H1 (cell line): ENCODE data around the gene TMEM54. TPM values are rescaled to one million over a fixed set of nuclear protein-coding genes. Genes with fewer than 3 reads are reported as not detected.
A peak's percentile ranks its signal among the peaks of the same experiment; 100 is the strongest.

ENCODE experiments used
- CTCF ChIA-PET: fragments of 300-600 bp; sonication (Branson Sonifier 250); formaldehyde crosslinking; loops from one replicate; lab custom pipeline; 2021; ENCODE audit not compliant: partially characterized antibody; lab: Charles Lee
- POLR2A ChIA-PET: fragments of 300-600 bp; sonication (Branson Sonifier 250); formaldehyde crosslinking; loops from one replicate; lab custom pipeline; 2021; ENCODE audit warnings: inconsistent platforms; ENCODE audit not compliant: partially characterized antibody; lab: Charles Lee
- DNase-seq, 2 experiments: peaks; one replicate each; pipeline versions ENCODE4 v3.0.0 to v3.0.0-alpha.2; 2010 to 2022; ENCODE audit warnings: low spot score in 2 of 2, low read depth in 1 of 2, mixed read lengths in 1 of 2
- FAIRE-seq: peaks from 2 replicates; lab custom pipeline; 2011; peaks lifted over from hg19 to GRCh38; lab: Jason Lieb, UNC
- H2AFZ ChIP-seq: 2 replicates; pipeline ENCODE4 v1.8.1; 2012; ENCODE audit warnings: low read length, inconsistent platforms
- H2AK5ac ChIP-seq: 2 replicates; pipeline ENCODE4 v1.6.1; 2013; ENCODE audit warnings: low read depth, low read length
- H2BK120ac ChIP-seq: replicated peaks from 2 replicates; pipeline ENCODE3; 2013; ENCODE audit warnings: low read depth, low read length, inconsistent platforms
- H2BK12ac ChIP-seq: 2 replicates; pipeline ENCODE4 v1.6.1; 2013; ENCODE audit warnings: low read depth, low read length
- H2BK15ac ChIP-seq: 2 replicates; pipeline ENCODE4 v1.6.1; 2013; ENCODE audit warnings: low read length
- H2BK20ac ChIP-seq: 2 replicates; pipeline ENCODE4 v1.6.1; 2013; ENCODE audit warnings: low read length
- H2BK5ac ChIP-seq: 2 replicates; pipeline ENCODE4 v1.6.1; 2013; ENCODE audit warnings: low read depth, low read length
- H3K14ac ChIP-seq: 2 replicates; pipeline ENCODE4 v1.6.1; 2013; ENCODE audit warnings: inconsistent platforms; ENCODE audit not compliant: insufficient read length
- H3K18ac ChIP-seq: 2 replicates; pipeline ENCODE4 v1.6.1; 2013; ENCODE audit warnings: low read length; ENCODE audit errors: extremely low read depth
- H3K23ac ChIP-seq: 2 replicates; pipeline ENCODE4 v1.6.1; 2013; ENCODE audit warnings: inconsistent platforms; ENCODE audit not compliant: insufficient read length
- H3K23me2 ChIP-seq: 2 replicates; pipeline ENCODE4 v1.6.1; 2013; ENCODE audit warnings: low read depth, low read length
- H3K27ac ChIP-seq: 2 replicates; pipeline ENCODE4 v1.6.1; 2011; ENCODE audit warnings: low read depth, low read length, inconsistent platforms
- H3K27me3 ChIP-seq, 4 experiments: replicated peaks in 1 of 4; 1 replicate in 1 of 4; 2 replicates in 3 of 4; pipeline versions ENCODE4 v1.6.1 to v1.8.1; 2011 to 2013; ENCODE audit warnings: low read length in 3 of 4, mild to moderate bottlenecking in 3 of 4, inconsistent platforms in 2 of 4, mixed read lengths in 2 of 4, moderate library complexity in 1 of 4; ENCODE audit not compliant: control insufficient read depth in 3 of 4, insufficient read depth in 3 of 4; ENCODE audit errors: extremely low read depth in 1 of 4
- H3K36me3 ChIP-seq, 4 experiments: 2 replicates each; pipeline versions ENCODE4 v1.6.1 to v1.8.1; 2011 to 2013; ENCODE audit warnings: mild to moderate bottlenecking in 4 of 4, low read length in 3 of 4, moderate library complexity in 2 of 4, control low read depth in 1 of 4, inconsistent platforms in 1 of 4; ENCODE audit not compliant: insufficient read depth in 4 of 4, control insufficient read depth in 2 of 4
- H3K4ac ChIP-seq: replicated peaks from 2 replicates; pipeline ENCODE3; 2013; ENCODE audit warnings: low read length, low read depth, mixed read lengths, inconsistent platforms; ENCODE audit not compliant: insufficient read length
- H3K4me1 ChIP-seq, 4 experiments: replicated peaks in 1 of 4; 1 replicate in 1 of 4; 2 replicates in 3 of 4; pipeline versions ENCODE4 v1.6.1 to v1.8.1; 2011 to 2013; ENCODE audit warnings: low read length in 3 of 4, inconsistent platforms in 2 of 4, mixed read lengths in 1 of 4; ENCODE audit not compliant: insufficient read depth in 4 of 4, control insufficient read depth in 3 of 4
- H3K4me2 ChIP-seq, 2 experiments: 2 replicates each; pipeline versions ENCODE4 v1.6.1 to v1.8.1; 2011 to 2013; ENCODE audit warnings: low read depth in 2 of 2, low read length in 2 of 2, control low read depth in 1 of 2, inconsistent platforms in 1 of 2, mild to moderate bottlenecking in 1 of 2; ENCODE audit not compliant: insufficient read depth in 1 of 2
- H3K4me3 ChIP-seq, 4 experiments: fragments of 200-600, 300-600 bp in 1 of 4; sonication (generic), shearing (Covaris generic), sonication (Bioruptor Twin) in 1 of 4; 2 replicates each; pipeline versions ENCODE4 v1.5.1 to v1.8.1; 2011 to 2016; ENCODE audit warnings: low read length in 4 of 4, low read depth in 3 of 4, control low read depth in 2 of 4, inconsistent platforms in 2 of 4, mild to moderate bottlenecking in 2 of 4, mixed read lengths in 1 of 4, moderate library complexity in 1 of 4; ENCODE audit not compliant: insufficient read depth in 2 of 4; ENCODE audit errors: extremely low read depth in 1 of 4
- H3K56ac ChIP-seq: replicated peaks from 2 replicates; pipeline ENCODE3; 2013; ENCODE audit warnings: low read depth, mild to moderate bottlenecking, mixed read lengths, low read length, inconsistent platforms; ENCODE audit not compliant: insufficient read length
- H3K79me1 ChIP-seq: 2 replicates; pipeline ENCODE4 v1.6.1; 2013; ENCODE audit warnings: low read depth, low read length, control low read depth
- H3K79me2 ChIP-seq, 2 experiments: 2 replicates each; pipeline versions ENCODE4 v1.6.1 to v1.8.1; 2012 to 2013; ENCODE audit warnings: low read length in 2 of 2, mild to moderate bottlenecking in 2 of 2, inconsistent platforms in 1 of 2; ENCODE audit not compliant: insufficient read depth in 2 of 2, control insufficient read depth in 1 of 2
- H3K9ac ChIP-seq, 4 experiments: replicated peaks in 1 of 4; 1 replicate in 1 of 4; 2 replicates in 3 of 4; pipeline versions ENCODE4 v1.6.1 to v1.8.1; 2011 to 2013; ENCODE audit warnings: low read depth in 3 of 4, low read length in 3 of 4, control low read depth in 2 of 4, mild to moderate bottlenecking in 2 of 4, moderate library complexity in 2 of 4, inconsistent platforms in 1 of 4; ENCODE audit errors: extremely low read depth in 1 of 4
- H3K9me3 ChIP-seq, 2 experiments: 2 replicates each; pipeline versions ENCODE4 v1.6.1 to v1.8.1; 2012 to 2013; ENCODE audit warnings: mild to moderate bottlenecking in 2 of 2, moderate library complexity in 2 of 2, control low read depth in 1 of 2, inconsistent platforms in 1 of 2, low read depth in 1 of 2, low read length in 1 of 2, mixed read lengths in 1 of 2; ENCODE audit not compliant: insufficient read depth in 2 of 2
- H4K20me1 ChIP-seq, 2 experiments: replicated peaks in 1 of 2; 2 replicates each; pipeline versions ENCODE3 to v1.8.1; 2011 to 2013; ENCODE audit warnings: inconsistent platforms in 2 of 2, low read length in 2 of 2, mild to moderate bottlenecking in 1 of 2; ENCODE audit not compliant: insufficient read depth in 2 of 2, control insufficient read depth in 1 of 2
- H4K5ac ChIP-seq: 2 replicates; pipeline ENCODE4 v1.6.1; 2013; ENCODE audit warnings: low read length, low read depth, mixed read lengths, inconsistent platforms; ENCODE audit not compliant: insufficient read length
- H4K8ac ChIP-seq: 2 replicates; pipeline ENCODE4 v1.8.0; 2013; ENCODE audit warnings: mild to moderate bottlenecking, moderate library complexity, low read length, inconsistent platforms; ENCODE audit not compliant: insufficient read depth; ENCODE audit errors: extremely low read depth
- H4K91ac ChIP-seq: replicated peaks from 2 replicates; pipeline ENCODE3; 2013; ENCODE audit warnings: low read length, mixed read lengths, inconsistent platforms; ENCODE audit not compliant: insufficient read length
- KDM1A ChIP-seq: fragments of 200-600, 300-600 bp; sonication (generic); IDR thresholded peaks from 2 replicates; pipeline ENCODE4 v1.7.1; 2016; ENCODE audit warnings: mild to moderate bottlenecking, low read length, borderline replicate concordance
- RXRA ChIP-seq: IDR thresholded peaks from 2 replicates; pipeline ENCODE4 v1.6.1; 2011; ENCODE audit warnings: low read depth, mild to moderate bottlenecking, low read length, moderate library complexity; ENCODE audit not compliant: insufficient read depth
- WGBS, 2 experiments: shearing (Covaris generic) in 1 of 2; methylation state at CpG; one replicate each; pipeline versions ENCODE4 v1.1.6 to v1.1.7; 2013 to 2015; ENCODE audit warnings: low lambda C conversion rate in 2 of 2, mixed read lengths in 2 of 2, inconsistent platforms in 1 of 2, low coverage in 1 of 2, missing lambda C conversion rate in 1 of 2; ENCODE audit not compliant: insufficient replicate concordance in 2 of 2, insufficient coverage in 1 of 2, insufficient read length in 1 of 2; ENCODE audit errors: extremely low coverage in 1 of 2, missing lambda C conversion rate in 1 of 2; 5-methylcytosine and 5-hydroxymethylcytosine counted together
- polyA plus RNA-seq, 7 experiments: library from polyadenylated mRNA; depleted of rRNA in 3 of 7; stranded (reverse) in 5 of 7; unstranded in 2 of 7; fragments of >200 nt in 5 of 7; fragments of 200-250 nt in 2 of 7; gene quantifications; 1 replicate in 5 of 7; 2 replicates in 1 of 7; 4 replicates in 1 of 7; pipeline versions ENCODE4 v1.2.1 to v1.2.3, GENCODE V29; 2011 to 2013; ENCODE audit warnings: missing spikeins in 2 of 7, mixed read lengths in 2 of 7
- total RNA-seq: library from RNA; stranded (reverse); fragmentation: NEBNext Ultra II Directional; extraction: Animal tissue kit (Norgen Biotek cat#: 25700); gene quantifications from 2 replicates; pipeline ENCODE4 v1.2.1, GENCODE V29; 2021

Gene TMEM54
- total and polyA plus RNA-seq, 2 of the 8 experiments (the other 6 are each of a cell fraction or from before 2014, with no cell fraction given), result 9.5 to 58.7 TPM

- no peak for DNase-seq
- H4K5ac ChIP-seq, result no peak overlapping the region
- H3K23me2 ChIP-seq, result peaks cover 5% of the 10 kb centered on the region; the same call in 1 of the 2 replicates
- TF ChIP-seq RXRA (no peak), KDM1A (peak; percentile 55; the same call in 1 of the 2 replicates)
- CTCF ChIA-PET, result interaction anchor here (19.0 kb wide), 1 partner anchor 9 kb away, joined by 382 read pairs; the partner anchor contains the start of gene HPCA
- no peak overlapping the region for H3K4ac ChIP-seq
- H3K79me1 ChIP-seq, result no peaks in the 10 kb centered on the region
- WGBS, 2 experiments, result 85% methylated on average over 7 of the region's 7 CpGs; no CpG with 5 or more reads in 1 of the 2 experiments
- peaks cover 0 to 14% (median 7%) of the 10 kb centered on the region in 4 experiments; a peak in 5 of 7 replicates for H3K4me1 ChIP-seq
- H3K56ac ChIP-seq, result no peak overlapping the region
- no peak overlapping the region for H3K18ac ChIP-seq
- POLR2A ChIA-PET, result interaction anchor here (1.7 kb wide), 1 partner anchor 12 kb away, joined by 10 read pairs; no protein-coding TSS in a partner anchor
- H2BK15ac ChIP-seq, result no peak overlapping the region
- H4K20me1 ChIP-seq, result peaks cover 0 to 13% of the 10 kb centered on the region in 2 experiments
- H2BK5ac ChIP-seq, result no peak overlapping the region
- FAIRE-seq, result no peak
- no peak overlapping the region for H4K91ac ChIP-seq
- no peak overlapping the region for H3K4me2 ChIP-seq
- H3K4me3 ChIP-seq, result no peak overlapping the region
- no peaks in the 10 kb centered on the region for H3K36me3 ChIP-seq
- H3K27me3 ChIP-seq, result peaks cover 3 to 26% (median 16%) of the 10 kb centered on the region in 4 experiments; a peak in 6 of 7 replicates
- H2BK12ac ChIP-seq, result no peak overlapping the region
- H3K23ac ChIP-seq, result no peak overlapping the region
- H2BK20ac ChIP-seq, result 0 out of 2 replicates have a peak overlapping the region, but pooled peaks have one; percentile 10
- H2AK5ac ChIP-seq, result no peak overlapping the region
- H4K8ac ChIP-seq, result peak overlapping the region; percentile 11; the same call in 1 of the 2 replicates
- no peak overlapping the region for H3K27ac ChIP-seq
- H3K79me2 ChIP-seq, result no peaks in the 10 kb centered on the region
- H3K14ac ChIP-seq, result no peak overlapping the region
- no peaks in the 10 kb centered on the region for H3K9me3 ChIP-seq
- no peak overlapping the region for H2BK120ac ChIP-seq
- no peak overlapping the region for H2AFZ ChIP-seq
- no peak overlapping the region for H3K9ac ChIP-seq
These were observed 17.7 kb downstream of the TMEM54 start for GRCh38 chr1:32883338-32884031.
